GM10266 (cell line): ENCODE data around the gene NNT.

Source experiments
- DNase-seq: peaks from one replicate; pipeline ENCODE4 v3.0.0; 2012; ENCODE audit errors: extremely low spot score
- TF ChIP-seq, protein P1 (sequence below): IDR thresholded peaks from 2 replicates; pipeline ENCODE4 v1.5.1; 2012; ENCODE audit warnings: mild to moderate bottlenecking, low read depth; ENCODE audit not compliant: control insufficient read depth, insufficient read depth; ENCODE audit errors: missing control alignments

NNT gene

DNA sequence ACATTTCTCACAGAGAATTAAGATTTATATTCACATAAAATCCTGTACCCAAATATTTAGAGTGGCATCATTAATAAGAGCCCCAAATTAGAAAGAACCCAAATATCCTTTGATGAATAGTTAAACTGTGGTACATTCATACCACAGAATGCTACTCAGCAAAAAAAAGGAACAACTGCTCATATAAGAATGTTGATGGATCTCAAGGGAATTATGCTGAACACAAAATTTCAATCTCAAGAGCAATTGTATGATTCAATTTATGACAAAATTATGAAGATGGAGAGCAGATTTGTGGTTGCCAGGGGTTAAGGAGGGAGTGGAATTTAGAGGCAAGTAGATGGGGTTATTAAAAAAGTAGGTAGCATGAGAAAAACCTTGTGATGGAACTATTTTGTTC is 41.6 kb upstream of the NNT start:
- TF ChIP-seq, protein P1, sequence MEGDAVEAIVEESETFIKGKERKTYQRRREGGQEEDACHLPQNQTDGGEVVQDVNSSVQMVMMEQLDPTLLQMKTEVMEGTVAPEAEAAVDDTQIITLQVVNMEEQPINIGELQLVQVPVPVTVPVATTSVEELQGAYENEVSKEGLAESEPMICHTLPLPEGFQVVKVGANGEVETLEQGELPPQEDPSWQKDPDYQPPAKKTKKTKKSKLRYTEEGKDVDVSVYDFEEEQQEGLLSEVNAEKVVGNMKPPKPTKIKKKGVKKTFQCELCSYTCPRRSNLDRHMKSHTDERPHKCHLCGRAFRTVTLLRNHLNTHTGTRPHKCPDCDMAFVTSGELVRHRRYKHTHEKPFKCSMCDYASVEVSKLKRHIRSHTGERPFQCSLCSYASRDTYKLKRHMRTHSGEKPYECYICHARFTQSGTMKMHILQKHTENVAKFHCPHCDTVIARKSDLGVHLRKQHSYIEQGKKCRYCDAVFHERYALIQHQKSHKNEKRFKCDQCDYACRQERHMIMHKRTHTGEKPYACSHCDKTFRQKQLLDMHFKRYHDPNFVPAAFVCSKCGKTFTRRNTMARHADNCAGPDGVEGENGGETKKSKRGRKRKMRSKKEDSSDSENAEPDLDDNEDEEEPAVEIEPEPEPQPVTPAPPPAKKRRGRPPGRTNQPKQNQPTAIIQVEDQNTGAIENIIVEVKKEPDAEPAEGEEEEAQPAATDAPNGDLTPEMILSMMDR: no peak
- DNase-seq: no peak

DNA sequence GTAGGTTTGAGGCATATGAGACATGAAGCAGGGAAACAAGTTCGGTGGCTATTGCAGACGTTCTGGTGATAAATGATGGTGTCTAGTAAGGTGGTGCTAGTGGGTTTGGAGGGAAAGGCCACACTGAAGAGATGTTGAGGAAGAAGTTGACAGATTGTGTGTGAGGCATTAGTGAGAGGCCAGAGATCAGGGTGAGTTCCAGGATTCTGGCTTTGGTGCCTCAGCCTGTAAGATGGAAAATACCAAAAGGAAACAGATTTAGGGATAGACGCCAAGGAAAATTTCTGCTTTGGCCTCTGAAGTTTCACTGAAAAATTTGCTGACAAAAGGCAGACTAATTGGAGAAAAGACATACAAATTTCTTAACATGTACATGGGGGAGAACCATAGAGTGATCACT is 39.7 kb upstream of the NNT start:
- TF ChIP-seq, protein P1: no peak
- DNase-seq: no peak

DNA sequence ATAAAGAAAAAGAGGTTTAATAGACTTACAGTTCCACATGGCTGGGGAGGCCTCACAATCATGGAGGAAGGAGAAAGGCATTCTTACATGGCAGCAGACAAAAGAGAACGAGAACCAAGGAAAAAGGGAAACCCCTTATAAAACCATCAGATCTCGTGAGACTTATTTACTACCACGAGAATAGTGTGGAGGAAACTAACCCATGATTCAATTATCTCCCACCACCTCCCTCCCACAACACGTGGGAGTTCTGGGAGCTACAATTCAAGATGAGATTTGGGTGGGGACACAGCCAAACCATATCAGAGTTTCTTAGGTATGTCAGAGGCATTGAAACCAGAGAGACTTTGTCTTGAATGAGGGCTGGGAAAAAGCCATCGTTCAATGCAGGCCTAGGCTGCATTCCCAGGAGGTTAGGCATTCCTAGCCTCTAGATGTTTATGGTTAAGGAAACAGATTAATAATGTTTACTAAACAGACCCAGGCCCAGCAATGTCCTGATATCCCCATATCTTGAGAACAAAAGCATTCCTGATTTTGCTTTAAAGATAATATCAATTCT is 38.6 kb upstream of the NNT start:
- no peak for DNase-seq
- TF ChIP-seq, protein P1: no peak

DNA sequence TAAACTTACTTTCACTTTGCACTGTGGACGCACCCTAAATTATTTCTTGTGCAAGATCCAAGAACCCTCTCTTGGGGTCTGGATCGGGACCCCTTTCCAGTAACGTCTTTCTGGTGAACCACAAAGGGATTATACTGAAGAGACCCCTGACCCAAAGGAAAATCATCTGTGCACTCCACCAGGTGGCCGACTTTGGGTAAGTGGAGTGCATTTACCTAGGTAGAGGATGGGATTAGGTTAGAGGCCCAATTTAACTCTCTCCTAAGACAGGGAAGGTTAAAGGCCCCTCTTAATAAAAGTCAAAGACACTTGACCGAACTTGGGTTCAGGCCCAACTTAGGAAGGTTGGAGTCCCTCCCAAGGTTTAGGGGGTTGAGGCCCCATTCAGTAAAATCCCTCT is 37.9 kb upstream of the NNT start:
- no peak for DNase-seq
- TF ChIP-seq, protein P1: no peak

DNA sequence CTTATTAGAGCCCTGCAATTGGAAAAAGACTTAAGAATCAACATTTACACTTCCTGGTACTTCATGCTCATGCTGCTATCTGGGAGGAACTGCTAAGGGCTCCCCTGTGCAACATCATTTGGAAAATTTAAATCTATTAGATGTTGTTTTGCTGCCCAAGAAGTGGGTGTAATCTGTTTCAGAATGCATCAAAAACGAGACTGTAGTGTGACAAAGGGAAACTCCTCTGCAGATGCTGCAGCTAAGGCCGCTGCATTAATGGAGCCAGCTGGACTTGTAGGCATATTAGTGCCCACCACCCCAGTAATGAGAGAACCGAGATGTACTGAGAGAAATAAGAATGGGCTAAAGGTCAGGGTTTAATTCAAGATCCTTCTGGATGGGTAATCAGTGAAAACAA is 35.0 kb upstream of the NNT start:
- no peak for DNase-seq

DNA sequence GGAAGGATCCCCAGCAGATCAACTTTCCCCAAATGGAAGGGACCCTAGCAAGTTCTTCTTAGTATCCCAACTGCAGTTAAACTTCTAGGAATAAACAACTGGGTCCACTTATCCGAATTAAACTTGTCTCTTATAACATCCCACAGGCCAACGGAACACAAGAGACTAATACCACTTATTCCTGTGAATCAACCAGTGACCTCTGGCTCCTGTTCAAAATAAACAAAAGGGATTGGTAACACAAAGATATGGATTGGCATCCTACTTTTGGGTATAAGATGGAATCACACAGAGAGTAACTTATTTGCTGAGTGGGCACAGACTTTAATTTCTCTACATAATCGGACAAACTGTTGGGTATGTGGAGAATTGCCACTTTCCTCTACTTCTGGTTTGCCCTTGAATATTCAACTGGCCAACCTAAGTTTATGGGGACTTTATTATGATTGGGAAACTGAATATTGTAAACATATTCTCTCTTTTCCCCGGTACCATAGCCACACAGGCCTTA is 33.7 kb upstream of the NNT start:
- DNase-seq: no peak
- TF ChIP-seq, protein P1: no peak

More for the DNA sequence above, 35.0 kb upstream of the NNT start:
- TF ChIP-seq, protein P1: no peak

DNA sequence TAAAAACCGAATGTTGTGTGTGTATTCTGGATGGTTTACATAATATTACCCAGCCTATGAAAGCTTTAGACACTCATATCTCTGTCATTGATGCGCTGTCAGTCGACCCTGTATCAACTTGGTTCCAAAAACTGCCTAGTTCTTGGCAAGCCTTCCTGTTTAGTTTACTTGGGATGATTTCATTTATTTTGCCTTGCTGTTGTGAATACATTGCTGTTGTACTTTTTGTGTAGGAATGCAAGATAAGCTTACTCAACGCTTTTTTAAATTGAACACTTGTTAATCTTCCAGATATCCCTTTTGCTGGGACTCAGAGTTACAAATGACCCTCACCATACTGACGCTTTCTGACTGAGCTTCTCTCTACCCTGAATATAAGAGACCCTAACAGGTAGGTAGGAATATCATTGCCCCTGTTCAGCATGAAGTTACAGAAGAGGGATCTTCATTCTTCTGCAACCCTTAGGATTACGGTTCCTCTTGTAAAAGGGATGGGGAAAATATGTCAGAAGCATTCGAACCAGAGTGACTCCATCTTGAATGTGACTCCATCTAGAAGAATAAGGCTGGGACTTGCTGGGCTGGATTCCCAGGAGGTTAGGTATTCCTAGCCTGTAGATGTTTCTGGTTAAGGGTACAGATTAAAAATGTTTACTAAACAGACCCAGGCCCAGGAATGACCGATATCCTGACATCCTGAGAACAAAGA is 32.4 kb upstream of the NNT start:
- TF ChIP-seq, protein P1: no peak
- no peak for DNase-seq
